GM19238 (cell line): ENCODE results near the gene TRPV4.

Source experiments
- DNase-seq: peaks from one replicate; pipeline ENCODE4 v3.0.0; 2011; ENCODE audit warnings: low spot score; ENCODE audit not compliant: insufficient read length

The TRPV4 gene

DNA sequence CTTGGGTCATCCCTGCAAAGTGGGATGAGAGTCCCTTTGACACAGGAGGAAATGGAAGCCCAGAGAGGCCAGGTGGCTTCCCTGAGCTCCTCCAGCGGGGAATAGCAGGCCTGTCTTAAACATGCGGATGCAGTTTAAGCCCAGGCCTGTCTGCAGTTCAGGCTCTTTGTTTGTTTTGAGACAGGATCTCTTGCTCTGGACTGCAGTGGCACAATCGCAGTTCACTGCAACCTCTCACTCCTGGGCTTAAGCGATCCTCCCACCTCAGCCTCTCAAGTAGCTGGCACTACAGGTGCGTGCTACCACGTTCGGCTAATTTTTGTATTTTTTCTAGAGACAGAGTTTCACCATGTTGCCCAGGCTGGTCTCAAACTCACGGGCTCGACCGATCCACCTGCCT lies 3.5 kb downstream of the TRPV4 start:
- no peak for DNase-seq

DNA sequence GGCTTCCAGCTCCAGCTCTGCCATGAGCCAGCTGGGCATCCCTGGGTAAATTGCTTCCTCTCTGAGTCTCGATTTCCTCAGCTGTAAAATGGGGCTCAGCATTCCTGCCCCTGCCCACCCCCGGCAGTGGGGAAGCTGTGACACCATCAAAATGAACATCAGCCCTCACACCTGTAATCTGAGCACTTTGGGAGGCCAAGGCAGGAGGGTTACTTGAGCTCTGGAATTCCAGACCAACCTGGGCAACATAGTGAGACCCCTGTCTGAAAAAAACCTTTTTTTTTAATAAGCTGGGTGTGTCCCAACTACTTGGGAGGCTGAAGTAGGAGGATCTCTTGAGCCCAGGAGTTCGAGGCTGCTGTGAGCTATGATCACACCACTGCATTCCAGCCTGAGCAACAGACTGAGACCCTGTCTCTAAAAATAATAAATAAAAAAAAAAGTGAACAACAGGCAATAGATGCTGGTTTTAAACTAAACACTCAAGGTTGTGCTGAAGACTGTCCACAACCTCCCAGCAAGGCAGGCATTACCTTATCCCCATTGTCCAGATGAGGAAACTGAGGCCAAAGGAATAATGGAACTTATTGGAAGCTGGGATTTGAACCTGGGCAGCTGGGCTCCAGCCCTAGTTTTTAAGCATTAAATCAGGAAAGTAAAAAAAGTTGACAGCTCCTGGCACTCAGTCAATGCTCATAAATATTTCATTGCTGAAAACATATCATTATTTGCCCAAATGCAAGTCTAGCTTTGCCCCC lies 4.3 kb downstream of the TRPV4 start:
- no peak for DNase-seq

DNA sequence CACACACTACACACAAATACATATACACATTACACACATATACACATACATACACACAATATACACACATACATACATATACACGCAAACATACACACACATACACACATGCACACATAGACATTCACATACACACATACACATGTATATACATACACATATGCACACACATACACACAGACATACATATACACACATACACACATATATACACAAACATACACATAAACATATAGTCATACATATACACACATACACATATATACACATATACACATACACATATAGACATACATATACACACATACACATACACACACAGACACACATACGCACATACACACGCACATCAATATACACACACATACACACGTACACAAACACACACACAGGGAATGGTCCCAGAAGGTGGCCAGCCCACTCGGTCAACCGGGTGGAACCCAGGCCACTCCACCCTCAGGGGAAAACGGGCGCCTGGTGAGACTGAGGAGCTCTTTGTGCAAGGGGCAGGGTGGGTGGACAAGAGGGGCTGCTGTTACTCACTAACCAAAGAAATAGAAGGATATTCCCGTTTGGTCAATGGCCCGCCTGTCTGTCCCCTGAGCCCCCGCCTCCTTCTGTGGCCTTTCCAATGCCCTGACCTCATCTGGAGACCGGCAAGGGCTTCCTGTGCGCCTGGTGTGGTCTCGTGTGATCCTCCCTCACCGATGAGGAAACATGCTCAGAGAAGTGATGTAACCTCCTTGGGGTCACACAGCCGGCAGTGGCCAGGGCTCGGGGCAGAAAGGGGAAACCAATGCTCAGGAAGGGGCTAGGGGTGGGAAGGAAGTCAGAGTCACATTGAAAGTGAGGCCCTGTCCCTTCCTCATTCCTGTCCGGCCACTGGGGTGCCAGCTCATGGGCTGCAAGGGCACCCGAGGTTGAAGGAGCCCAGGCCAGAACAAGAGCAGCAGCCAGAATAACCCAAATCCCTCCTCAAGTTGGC lies 5.3 kb downstream of the TRPV4 start:
- DNase-seq, result no peak

DNA sequence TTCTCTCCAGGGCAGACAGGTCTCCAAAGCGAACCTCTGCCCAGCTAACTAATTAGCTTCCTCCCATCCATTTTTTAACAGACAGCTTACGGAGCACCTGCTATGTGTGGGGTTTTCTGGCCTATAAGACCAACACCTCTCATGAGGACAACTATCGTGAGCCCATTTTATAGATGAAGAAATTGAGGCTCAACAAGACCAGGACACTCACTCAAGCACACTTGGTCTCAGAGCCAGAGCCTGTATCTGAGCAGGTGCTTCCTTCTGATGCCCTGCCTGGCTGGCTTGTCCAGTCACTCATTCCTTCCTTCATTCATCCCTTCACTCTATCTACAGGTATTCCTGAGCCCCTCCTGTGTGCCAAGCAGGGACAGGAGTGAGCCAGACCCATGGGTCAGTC lies 6.1 kb downstream of the TRPV4 start:
- DNase-seq, result no peak

DNA sequence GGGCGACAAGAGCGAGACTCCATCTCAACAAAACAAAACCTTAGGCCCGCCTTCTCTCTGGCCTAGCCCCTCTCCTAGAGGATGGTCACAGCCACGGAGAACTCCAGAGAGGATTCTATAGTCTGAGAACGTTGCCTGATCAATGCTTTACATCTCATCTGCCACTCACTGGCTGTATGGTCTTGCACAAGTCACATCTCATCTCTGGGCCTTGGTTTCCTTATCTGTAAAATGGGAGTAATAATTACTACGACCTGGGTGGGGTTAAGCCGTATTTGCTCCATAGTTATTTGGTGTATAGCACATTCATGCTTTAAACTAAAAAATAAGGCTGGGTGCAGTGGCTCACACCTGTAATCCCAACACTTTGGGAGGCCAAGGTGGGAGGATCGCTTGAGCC lies 8.5 kb downstream of the TRPV4 start:
- no peak for DNase-seq

DNA sequence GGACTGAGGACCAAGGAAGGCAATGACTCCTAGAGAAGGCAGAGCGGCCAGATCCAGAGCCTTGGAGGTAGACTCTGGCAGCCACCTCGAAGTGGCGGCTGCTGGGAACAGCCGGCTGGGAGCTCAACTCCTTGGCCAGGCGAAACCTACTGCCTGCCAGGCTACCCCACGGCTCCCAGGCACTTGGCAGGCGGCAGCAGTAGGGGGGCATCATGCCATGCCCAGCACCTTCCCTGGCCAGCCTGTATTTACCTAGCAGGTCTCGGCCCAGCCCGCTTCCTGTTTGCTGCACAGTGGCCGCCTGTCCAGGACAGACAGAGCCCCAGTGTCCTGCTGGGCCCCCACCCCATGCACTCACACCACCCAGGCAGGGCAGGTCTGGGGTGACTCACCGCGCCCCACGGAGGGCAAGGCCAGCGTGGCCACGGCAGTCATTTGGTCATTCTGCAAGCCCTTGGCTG lies 10.2 kb downstream of the TRPV4 start:
- no peak for DNase-seq

DNA sequence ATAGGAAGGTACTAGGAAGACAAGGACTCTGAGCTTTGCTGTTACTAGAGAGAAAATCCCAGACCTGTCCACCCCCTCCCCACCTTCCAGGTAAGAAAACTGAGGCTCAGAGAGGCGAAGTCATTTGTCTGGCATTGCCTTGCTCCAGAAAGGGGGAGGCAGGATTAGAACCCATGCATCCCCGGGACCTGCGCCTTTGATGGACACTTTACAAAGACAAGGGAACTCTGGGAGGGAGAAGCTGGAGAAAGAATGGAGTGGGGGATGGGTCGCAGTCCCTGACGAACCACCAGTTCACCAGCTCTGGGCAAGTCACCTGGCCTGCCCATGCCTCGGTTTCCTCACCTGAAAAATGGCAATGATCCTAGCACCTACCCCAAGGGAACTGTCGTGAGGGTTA lies 10.8 kb downstream of the TRPV4 start:
- no peak for DNase-seq

DNA sequence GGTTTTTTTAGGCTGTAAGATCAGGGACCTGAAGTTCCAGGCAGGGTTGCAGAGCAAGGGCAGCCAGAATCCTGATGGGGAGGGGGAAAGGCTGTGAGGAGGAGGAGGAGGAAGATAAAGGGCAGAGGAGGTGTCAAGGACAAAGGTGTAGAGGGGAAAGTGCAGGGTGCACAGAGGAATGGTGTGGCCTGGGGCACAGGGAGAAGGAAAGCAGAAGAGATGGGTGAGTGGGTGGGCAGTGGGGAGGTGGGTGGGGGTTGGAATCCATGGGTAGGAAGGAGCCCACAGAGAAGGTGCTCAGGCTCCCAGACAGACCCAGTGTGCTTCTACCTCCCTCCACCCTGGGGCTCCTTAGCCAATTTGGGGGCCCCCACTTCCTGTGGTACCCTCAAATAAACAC lies 11.2 kb downstream of the TRPV4 start:
- no peak for DNase-seq

DNA sequence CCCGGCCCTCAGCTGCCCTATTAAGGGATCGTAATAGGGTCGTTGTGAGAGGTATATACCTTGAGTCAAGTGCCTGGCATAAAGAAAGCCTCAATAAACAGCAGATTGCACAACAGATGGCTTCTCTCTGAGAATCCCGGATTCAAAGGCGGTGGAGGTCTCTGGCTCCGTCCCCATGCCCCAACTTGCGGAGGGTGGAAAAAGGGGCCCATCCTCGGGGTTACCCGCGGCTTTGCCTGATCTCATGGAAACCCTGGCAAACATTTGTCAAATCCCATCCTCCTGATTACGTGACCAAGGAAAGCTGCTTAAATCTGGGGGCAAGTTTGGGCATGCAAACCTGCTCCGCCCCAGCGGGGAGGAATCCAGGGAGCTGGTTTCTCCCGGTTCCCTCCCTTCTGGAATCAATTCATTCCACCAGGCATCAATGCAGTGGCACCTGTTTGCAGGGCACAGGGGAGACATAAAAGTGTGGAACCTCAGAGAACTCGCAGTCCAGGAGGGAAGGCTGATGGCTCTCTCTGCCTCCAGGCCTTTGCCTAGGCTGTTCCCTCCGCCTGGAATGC lies 12.3 kb downstream of the TRPV4 start:
- DNase-seq, result no peak

DNA sequence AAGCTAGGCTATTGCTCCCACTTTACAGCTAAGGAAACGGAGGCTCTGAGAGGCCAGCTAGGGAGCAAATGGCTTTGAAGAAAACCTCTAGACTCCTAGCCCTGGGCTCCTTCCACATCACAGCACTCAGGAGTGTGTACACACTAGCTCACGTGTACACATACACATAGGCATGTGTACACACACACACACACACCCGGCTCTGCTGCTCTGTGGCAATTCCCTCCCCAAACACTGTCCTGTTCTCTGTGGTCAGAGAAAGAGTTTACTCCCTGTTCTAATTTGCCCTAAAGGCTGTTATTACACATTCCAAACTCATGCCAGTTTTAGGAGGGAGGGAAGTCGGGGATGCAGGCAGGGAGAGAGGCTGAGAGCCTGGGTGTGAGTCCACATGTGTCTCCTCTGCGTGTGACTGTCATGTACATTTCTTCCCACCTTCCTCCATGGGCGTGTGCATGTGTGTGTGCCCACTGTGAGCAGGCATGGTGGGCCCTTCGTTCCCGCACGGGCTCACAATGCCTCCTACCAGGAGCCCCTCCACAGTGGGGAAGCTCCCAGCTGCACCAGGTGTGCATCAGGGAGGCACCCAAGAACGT lies 14.2 kb downstream of the TRPV4 start:
- DNase-seq, result no peak

DNA sequence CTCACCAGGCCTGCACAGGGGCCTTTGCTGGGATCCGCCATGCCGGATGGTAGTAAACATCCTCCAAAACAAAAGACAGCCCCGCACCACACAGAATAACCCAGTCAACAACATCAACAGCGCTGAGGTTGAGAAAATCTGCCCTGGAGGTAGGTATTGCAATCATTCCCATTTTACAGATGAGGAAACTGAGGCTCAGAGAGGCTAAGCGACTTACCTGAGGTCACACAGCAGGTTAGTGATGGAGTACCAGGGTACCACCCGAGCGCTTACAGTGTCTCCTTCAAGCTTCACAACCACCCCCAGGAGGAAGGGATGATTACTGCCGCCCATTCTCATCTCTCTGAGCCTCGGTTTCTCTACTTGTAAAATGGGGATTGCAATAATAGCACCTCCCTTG lies 14.9 kb downstream of the TRPV4 start:
- DNase-seq, result no peak

DNA sequence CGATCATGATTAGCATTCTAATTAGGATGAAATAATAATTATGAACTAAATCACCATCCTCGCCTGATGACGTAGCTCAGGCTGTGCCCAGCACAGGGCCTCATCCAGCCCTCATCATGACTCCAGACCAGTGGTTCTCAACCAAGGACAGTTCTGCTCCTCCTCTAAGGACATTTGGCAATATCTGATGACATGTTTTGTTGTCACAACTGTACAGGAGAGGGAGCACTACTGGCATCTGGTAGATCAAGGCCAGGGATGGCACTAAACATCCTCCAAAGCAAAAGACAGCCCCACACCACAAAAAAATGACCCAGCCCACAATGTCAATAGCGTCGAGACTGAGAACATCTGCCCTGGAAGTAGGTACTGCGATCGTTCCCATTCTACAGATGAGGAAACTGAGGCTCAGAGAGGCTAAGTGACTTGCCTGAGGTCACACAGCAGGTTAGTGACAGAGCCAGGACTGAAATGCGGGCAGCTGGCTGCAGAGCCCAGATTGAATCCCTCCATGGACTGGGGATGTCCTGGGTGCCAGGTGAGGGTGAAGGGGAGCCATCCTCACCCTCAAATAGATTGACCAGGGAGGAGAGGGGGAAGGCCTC lies 15.5 kb downstream of the TRPV4 start:
- no peak for DNase-seq

DNA sequence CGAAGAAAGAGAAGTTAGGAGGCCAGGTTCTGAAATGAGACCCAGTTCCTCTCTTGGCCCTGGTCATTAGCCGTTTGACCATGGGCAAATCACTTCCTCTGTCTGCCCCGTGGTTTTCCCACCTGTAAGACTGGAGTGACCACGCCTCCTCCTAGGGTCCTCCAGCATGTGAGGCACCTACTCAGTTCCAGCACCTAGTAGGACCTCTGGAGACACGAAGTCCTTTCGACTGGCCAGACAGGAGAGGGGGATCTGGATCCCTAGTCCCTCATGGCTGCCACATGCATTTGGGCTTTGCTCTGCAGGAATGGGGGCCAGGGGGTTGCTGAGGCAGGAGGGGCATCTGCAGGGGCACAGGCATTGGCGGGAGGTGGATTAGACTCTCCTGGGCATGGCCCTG lies 16.3 kb downstream of the TRPV4 start:
- no peak for DNase-seq

DNA sequence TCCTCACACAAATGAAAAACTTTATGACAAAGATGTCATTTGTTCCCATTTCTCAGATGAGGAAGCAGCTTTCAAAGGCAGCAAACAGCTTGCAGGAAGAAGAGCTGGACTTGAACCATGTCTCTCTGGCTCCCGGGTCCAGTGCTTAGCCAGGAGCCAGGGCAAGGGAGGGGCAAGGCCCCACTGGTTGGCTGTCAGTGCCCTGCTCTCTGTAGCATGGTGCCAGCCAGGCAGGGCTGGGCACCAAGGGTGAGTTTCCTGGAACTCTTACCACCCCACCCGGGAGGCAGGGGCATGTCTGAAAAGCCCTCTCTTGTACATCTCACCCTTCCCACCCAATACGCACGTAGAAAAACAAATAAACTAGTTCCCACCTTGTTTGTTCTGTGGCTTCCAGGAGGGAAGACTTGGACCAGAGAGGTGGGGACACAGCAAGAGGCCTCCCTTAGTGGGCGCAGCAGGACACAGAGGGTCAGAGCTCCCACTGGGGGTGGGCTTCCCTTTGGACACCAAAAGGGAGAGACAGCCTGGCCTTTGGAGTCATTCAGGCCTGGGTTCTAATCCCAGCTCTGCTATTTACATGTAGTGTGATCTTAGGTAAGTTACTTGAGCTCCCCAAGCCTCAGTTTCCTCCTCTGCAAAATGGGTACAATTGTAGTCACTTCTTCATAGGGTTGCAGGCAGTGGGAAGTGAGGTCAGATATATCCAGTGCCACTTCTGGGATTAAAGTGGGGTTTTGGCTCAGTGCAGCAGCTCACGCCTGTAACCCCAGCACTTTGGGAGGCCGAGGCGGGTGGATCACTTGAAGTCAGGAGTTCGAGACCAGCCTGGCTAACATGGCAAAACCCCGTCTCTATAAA lies 17.2 kb downstream of the TRPV4 start:
- no peak for DNase-seq

DNA sequence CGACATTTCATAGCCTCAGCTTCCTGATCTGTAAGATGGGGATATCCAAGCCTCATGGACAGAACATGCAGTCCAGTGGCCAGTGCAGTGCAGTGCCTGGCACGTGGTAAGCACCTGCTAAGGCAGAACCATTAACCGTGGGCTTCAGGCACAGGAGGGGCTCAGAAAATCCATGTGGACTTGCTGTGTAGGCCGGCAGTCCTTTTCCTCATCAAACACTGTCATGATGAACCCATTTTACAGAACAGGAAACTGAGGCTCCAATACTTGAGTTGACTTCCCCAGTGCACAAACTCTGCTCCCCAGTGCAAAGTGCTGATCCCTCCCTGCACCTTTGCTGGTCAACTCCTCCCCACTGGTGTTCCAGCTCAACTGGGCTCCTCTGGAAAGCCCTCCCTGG lies 18.0 kb downstream of the TRPV4 start:
- no peak for DNase-seq

DNA sequence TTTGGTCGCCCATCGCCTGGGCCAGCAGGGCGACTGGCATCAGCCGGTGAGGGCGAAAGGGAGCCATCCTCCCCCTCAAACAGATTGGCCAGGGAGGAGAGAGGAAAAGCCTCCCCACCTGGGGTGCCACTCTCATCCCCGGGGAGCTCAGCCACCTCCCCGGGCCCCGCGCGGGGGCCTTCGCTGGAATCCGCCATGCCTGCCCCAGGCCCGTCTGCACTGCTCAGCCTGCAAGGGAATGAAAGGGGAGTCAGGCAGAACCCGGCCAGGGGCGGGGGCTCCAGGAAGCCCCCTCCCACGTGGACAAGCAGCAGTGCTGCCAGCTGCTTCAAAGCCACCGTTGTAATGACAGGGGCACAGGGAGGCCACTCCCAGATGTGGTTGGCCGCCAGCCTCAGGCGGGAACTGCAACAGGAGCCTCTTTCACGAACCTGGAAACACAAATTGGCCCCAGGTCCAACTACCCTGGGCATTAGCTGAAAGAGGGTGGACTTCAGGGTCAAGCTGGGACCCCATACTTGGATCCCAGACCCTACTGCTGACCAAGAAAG lies 18.5 kb downstream of the TRPV4 start:
- DNase-seq, result no peak

DNA sequence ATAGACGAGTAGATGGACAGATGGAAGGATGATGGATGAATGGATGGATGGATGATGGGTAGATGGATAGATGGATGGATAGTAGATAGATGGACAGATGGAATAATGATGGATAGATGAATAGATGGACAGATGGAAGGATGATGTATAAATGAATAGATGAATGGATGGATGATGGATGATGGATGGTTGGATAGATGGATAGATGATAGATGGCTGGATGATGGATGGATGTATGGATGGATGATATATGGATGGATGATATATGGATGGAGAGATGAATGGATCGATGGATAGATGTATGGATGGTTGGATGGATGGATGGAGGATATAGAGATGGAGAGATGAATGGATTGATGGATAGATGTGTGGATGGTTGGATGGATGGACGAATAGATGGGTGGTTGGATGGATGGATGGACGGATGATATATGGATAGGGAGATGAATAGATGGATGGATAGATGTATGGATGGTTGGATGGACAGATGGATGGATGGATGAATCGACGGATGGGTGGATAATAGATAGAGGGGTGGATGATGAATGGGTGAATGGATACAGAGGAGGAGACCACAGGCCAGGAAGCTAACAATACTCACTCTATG lies 19.3 kb downstream of the TRPV4 start:
- DNase-seq, result no peak

DNA sequence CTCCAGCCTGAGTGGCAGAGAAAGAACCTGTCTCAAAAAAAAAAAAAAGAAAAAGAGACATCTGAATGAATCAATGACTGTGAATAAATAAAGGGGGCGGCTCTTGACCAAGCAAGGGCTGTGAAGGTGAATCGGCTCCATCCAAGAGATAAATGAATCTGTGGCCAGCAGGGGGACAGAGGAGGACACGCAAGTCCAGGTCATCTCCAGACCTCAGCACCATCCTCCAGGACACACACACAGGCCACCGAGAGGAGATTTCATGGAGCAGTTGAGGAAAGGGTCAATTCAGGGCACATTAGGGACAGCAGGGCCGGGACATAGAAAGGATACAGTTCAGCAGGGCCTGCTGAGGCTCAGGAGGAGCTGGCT lies 21.6 kb downstream of the TRPV4 start:
- no peak for DNase-seq

DNA sequence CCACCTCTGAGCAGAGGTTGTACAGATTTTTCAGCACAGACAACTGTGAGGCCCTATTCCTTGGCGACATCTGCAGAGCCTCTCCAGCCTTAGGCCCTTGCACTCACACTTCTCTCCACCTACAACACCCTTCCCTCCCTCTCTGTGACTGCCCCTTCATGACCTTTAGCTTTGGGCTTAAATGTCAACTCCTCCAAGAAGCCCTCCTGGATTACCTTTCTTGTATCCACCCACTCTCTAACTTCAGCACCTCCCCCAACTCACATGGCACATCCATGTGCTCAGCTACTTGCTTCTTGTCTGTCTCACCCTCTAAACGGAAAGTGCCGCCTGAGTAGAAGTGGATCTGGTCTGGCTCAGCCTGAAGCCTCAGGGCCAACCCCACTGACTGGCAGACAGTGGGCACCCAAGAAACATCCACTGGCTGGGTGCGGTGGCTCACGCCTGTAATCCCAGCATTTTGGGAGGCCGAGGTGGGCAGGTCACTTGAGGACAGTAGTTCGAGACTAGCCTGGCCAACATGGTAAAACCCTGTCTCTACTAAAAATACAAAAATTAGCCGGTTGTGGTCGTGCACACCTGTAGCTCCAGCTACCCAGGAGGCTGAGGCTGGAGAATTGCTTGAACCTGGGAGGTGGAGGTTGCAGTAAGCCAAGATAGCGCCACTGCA lies 22.1 kb downstream of the TRPV4 start:
- DNase-seq, result no peak
